Neural crest cell (in vitro differentiated cells): ENCODE measurements around the gene SHC2. TPM values are rescaled to one million over a fixed set of nuclear protein-coding genes. Genes with fewer than 3 reads are reported as not detected.

ENCODE experiments used
- DNase-seq: peaks from one replicate; pipeline ENCODE4 v3.0.0; 2021; ENCODE audit warnings: low read depth, mixed read lengths, low spot score
- H3K27ac Mint-ChIP-seq: one replicate; pipeline ENCODE4 v1.8.0; 2021; ENCODE audit warnings: mild to moderate bottlenecking, mixed read lengths; ENCODE audit not compliant: unreplicated experiment
- H3K27me3 Mint-ChIP-seq: 2 replicates; pipeline ENCODE4 v1.8.0; 2021; ENCODE audit warnings: low read depth, mild to moderate bottlenecking, mixed read lengths
- H3K36me3 Mint-ChIP-seq: 2 replicates; pipeline ENCODE4 v1.8.0; 2021; ENCODE audit warnings: low read depth, mild to moderate bottlenecking, mixed read lengths
- H3K4me1 Mint-ChIP-seq: 2 replicates; pipeline ENCODE4 v1.8.0; 2021; ENCODE audit warnings: mixed read lengths
- H3K4me3 Mint-ChIP-seq: one replicate; pipeline ENCODE4 v1.8.0; 2021; ENCODE audit warnings: mild to moderate bottlenecking, mixed read lengths
- H3K9me3 Mint-ChIP-seq: 2 replicates; pipeline ENCODE4 v1.8.0; 2021; ENCODE audit warnings: mixed read lengths
- total RNA-seq: library from RNA; stranded (reverse); gene quantifications from 2 replicates; pipeline ENCODE4 v1.2.1, GENCODE V29; 2021
- TF ChIP-seq, protein P1 (sequence below): fragments of 200-600 bp; sonication (generic); conservative IDR thresholded peaks from 2 replicates; pipeline ENCODE4 v1.5.0; 2021; ENCODE audit warnings: antibody characterized with exemption, mild to moderate bottlenecking

SHC2 gene
- total RNA-seq, 1 donor from 2014 or later, result 45.2 TPM

- TF ChIP-seq, protein P1, sequence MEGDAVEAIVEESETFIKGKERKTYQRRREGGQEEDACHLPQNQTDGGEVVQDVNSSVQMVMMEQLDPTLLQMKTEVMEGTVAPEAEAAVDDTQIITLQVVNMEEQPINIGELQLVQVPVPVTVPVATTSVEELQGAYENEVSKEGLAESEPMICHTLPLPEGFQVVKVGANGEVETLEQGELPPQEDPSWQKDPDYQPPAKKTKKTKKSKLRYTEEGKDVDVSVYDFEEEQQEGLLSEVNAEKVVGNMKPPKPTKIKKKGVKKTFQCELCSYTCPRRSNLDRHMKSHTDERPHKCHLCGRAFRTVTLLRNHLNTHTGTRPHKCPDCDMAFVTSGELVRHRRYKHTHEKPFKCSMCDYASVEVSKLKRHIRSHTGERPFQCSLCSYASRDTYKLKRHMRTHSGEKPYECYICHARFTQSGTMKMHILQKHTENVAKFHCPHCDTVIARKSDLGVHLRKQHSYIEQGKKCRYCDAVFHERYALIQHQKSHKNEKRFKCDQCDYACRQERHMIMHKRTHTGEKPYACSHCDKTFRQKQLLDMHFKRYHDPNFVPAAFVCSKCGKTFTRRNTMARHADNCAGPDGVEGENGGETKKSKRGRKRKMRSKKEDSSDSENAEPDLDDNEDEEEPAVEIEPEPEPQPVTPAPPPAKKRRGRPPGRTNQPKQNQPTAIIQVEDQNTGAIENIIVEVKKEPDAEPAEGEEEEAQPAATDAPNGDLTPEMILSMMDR, result no peak
- H3K36me3 Mint-ChIP-seq, result peaks cover 8% of the 10 kb centered on the region
- no peaks in the 10 kb centered on the region for H3K27me3 Mint-ChIP-seq
- H3K27ac Mint-ChIP-seq, result no peak overlapping the region
- no peak overlapping the region for H3K4me3 Mint-ChIP-seq
- no peak for DNase-seq
- peaks cover 2% of the 10 kb centered on the region for H3K9me3 Mint-ChIP-seq
- H3K4me1 Mint-ChIP-seq, result peaks cover 5% of the 10 kb centered on the region
Measured at GRCh38 chr19:441213-441836, 19.5 kb downstream of the SHC2 start.

DNA sequence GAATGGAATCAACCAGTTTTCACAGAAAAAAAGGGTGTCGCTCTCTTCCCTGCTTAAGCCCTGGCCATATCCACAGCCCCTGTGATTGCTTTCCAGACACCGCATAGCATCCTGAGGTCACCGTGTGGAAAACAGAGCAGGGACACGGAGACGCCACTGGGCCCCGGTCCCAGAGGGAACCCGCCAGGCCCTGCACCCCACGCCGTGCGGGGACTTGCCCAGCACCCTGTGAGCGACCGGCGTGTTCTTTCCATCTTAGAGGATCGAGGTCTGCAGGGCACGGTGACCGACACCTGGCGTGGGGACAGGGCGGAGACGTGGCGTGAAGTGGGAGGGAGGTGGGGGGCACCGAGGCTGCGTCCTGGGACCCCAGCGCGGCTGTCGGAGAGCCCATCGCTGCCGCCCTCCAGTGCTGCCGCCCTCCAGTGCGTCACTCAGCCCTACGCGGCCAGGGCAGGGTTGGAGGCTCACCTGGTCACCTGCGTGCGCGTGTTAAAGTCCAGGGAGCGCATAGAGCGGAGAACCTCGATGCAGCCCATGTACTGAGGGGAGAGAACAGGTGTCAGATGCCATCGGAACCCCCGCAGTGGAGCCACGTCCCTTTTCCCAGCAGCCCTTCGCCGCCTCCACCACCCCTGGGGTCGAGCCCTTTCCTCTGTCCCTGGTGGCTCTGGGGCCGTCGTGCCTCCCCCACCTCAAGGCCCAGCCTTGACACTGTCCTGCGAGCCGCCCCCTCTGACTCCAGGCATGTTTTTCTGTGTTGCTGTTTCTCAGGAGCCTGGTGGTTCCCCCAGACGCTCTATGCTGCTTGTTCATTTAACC, 20.2 kb downstream of the SHC2 start:
- no peak overlapping the region for H3K4me3 Mint-ChIP-seq
- H3K4me1 Mint-ChIP-seq, result peaks cover 5% of the 10 kb centered on the region
- H3K27me3 Mint-ChIP-seq, result no peaks in the 10 kb centered on the region
- peaks cover 8% of the 10 kb centered on the region for H3K36me3 Mint-ChIP-seq
- H3K27ac Mint-ChIP-seq, result no peak overlapping the region
- TF ChIP-seq, protein P1, result no peak
- DNase-seq, result no peak
- H3K9me3 Mint-ChIP-seq, result peaks cover 2% of the 10 kb centered on the region

GRCh38 chr19:439167-439900, 21.5 kb downstream of the SHC2 start:
- Mint-ChIP-seq H3K36me3 (peaks cover 8% of the 10 kb centered on the region), H3K27me3 (no peaks in the 10 kb centered on the region), H3K4me3 (no peak overlapping the region), H3K27ac (no peak overlapping the region), H3K9me3 (peaks cover 2% of the 10 kb centered on the region), H3K4me1 (peaks cover 5% of the 10 kb centered on the region)
- TF ChIP-seq, protein P1, result no peak
- DNase-seq, result no peak

DNA sequence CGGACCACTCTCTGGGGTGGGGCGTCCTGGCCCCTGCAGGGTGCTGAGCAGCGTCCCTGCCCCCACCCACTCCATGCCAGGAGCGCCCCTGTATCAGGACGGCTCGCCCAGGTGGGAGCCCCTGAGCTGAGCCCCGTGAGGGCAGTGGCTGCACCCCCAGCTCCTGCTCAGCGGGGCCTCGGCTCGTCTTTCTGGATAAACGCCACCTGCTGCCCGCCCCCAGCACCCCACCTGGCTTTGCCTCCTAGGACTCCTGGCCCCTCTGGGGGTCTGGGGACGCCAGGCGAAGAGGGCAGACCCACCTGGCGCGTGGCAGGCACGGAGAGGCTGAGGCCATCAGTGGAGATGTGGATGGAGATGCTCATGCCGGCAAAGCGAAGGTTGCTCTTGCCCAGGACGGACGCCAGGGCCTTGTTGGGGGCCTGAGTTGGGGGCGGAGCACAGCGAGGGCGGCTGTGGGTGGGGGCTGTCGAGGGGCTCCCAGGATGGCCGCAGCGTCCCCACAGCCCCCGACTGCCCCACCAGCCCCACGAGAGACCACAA, 22.3 kb downstream of the SHC2 start:
- Mint-ChIP-seq H3K4me1 (peaks cover 5% of the 10 kb centered on the region), H3K4me3 (no peak overlapping the region), H3K9me3 (peaks cover 2% of the 10 kb centered on the region), H3K27ac (no peak overlapping the region), H3K27me3 (no peaks in the 10 kb centered on the region), H3K36me3 (peaks cover 8% of the 10 kb centered on the region)
- DNase-seq, result no peak
- TF ChIP-seq, protein P1, result no peak

- no peak for DNase-seq
- no peaks in the 10 kb centered on the region for H3K27me3 Mint-ChIP-seq
- no peak overlapping the region for H3K4me3 Mint-ChIP-seq
- H3K9me3 Mint-ChIP-seq, result peaks cover 2% of the 10 kb centered on the region
- TF ChIP-seq, protein P1, result no peak
- H3K27ac Mint-ChIP-seq, result peak overlapping the region; percentile 28
- H3K4me1 Mint-ChIP-seq, result peaks cover 5% of the 10 kb centered on the region
- H3K36me3 Mint-ChIP-seq, result peaks cover 8% of the 10 kb centered on the region
Measured at GRCh38 chr19:437041-437440, 23.8 kb downstream of the SHC2 start.
